Brain microvascular endothelial cell (primary cell): Measurements from ENCODE around the gene PLEKHM2.

Experiments used
- DNase-seq: peaks from one replicate; pipeline ENCODE4 v3.0.0-alpha.2; 2020
- H3K27ac ChIP-seq: fragments of 250-450 bp; sonication (Bioruptor Pico); 2 replicates; pipeline ENCODE4 v1.5.1; 2020; ENCODE audit warnings: mild to moderate bottlenecking, moderate library complexity
- H3K27me3 ChIP-seq: fragments of 250-450 bp; sonication (Bioruptor Pico); replicated peaks from 2 replicates; pipeline ENCODE4 v1.5.1; 2020; ENCODE audit warnings: mild to moderate bottlenecking
- H3K36me3 ChIP-seq: fragments of 250-450 bp; sonication (Bioruptor Pico); replicated peaks from 2 replicates; pipeline ENCODE4 v1.5.1; 2020; ENCODE audit warnings: mild to moderate bottlenecking
- H3K4me3 ChIP-seq: 2 replicates; pipeline ENCODE4 v1.5.1; 2011; ENCODE audit warnings: low read depth, mild to moderate bottlenecking, control low read depth, low read length, moderate library complexity
- CTCF ChIP-seq: IDR thresholded peaks from 2 replicates; pipeline ENCODE4 v1.5.1; 2011; ENCODE audit warnings: low read depth, mild to moderate bottlenecking, moderate library complexity, low read length, control low read depth, inconsistent platforms; ENCODE audit errors: missing control alignments
- in situ Hi-C: cut with HindIII; loops from 2 replicates; pipeline ENCODE4 v1.10.0; 2017; ENCODE audit warnings: low sequenced_read_pairs, low pct_ligation_motif_present

Gene PLEKHM2

GRCh38 chr1:15669074-15669473 lies 15.0 kb upstream of the PLEKHM2 start:
- no peaks in the 10 kb centered on the region for H3K36me3 ChIP-seq
- DNase-seq, result no peak
- H3K27ac ChIP-seq, result no peak overlapping the region
- no peaks in the 10 kb centered on the region for H3K27me3 ChIP-seq
- no peak overlapping the region for H3K4me3 ChIP-seq
- in situ Hi-C loops, result no loop called here
- TF ChIP-seq CTCF, result no peak

- in situ Hi-C loops, result no loop called here
- Histone ChIP-seq H3K27me3 (no peaks in the 10 kb centered on the region), H3K27ac (no peak overlapping the region), H3K36me3 (no peaks in the 10 kb centered on the region), H3K4me3 (no peak overlapping the region)
- TF ChIP-seq CTCF, result no peak
- DNase-seq, result no peak
Measured at GRCh38 chr1:15669864-15670263, 14.3 kb upstream of the PLEKHM2 start.

GRCh38 chr1:15671430-15671829 lies 12.7 kb upstream of the PLEKHM2 start:
- no peaks in the 10 kb centered on the region for H3K36me3 ChIP-seq
- H3K4me3 ChIP-seq, result no peak overlapping the region
- in situ Hi-C loops, result no loop called here
- no peak for TF ChIP-seq CTCF
- DNase-seq, result no peak
- no peaks in the 10 kb centered on the region for H3K27me3 ChIP-seq
- no peak overlapping the region for H3K27ac ChIP-seq

- Histone ChIP-seq H3K36me3 (no peaks in the 10 kb centered on the region), H3K4me3 (no peak overlapping the region), H3K27ac (no peak overlapping the region), H3K27me3 (no peaks in the 10 kb centered on the region)
- TF ChIP-seq CTCF, result no peak
- in situ Hi-C loops, result no loop called here
- no peak for DNase-seq
Measured at GRCh38 chr1:15674386-15675159, 9.5 kb upstream of the PLEKHM2 start.

- Histone ChIP-seq H3K4me3 (no peak overlapping the region), H3K27me3 (no peaks in the 10 kb centered on the region), H3K27ac (no peak overlapping the region), H3K36me3 (no peaks in the 10 kb centered on the region)
- DNase-seq, result no peak
- no peak for TF ChIP-seq CTCF
- in situ Hi-C loops, result no loop called here
Measured at GRCh38 chr1:15676010-15676409, 8.1 kb upstream of the PLEKHM2 start.
